NCI-H526 (cell line): Measurements from ENCODE around the gene SLC29A3.

Experiments
- DNase-seq, 2 experiments: peaks; one replicate each; lab custom pipeline; 2025; lab: John Stamatoyannopoulos, UW

SLC29A3 gene

GRCh38 chr10:71392791-71393781 lies 74.0 kb downstream of the SLC29A3 start:
- no peak for DNase-seq

- no peak for DNase-seq
Observed at GRCh38 chr10:71393841-71394475, 74.9 kb downstream of the SLC29A3 start.

- no peak for DNase-seq
Observed at GRCh38 chr10:71394926-71395562, 76.0 kb downstream of the SLC29A3 start.

GRCh38 chr10:71395621-71396020 lies 76.6 kb downstream of the SLC29A3 start:
- no peak for DNase-seq

GRCh38 chr10:71396084-71396710 lies 77.1 kb downstream of the SLC29A3 start:
- DNase-seq = peak; percentile 57 to 86

- DNase-seq = peak in 1 of 2 experiments; percentile 71
Observed at GRCh38 chr10:71396711-71397295, 77.7 kb downstream of the SLC29A3 start, which contains the start of gene CDH23. TSS of gene CDH23 (plus strand) at chr10:71396920. CDS start at chr10:71439832, 42,912 bp downstream.

GRCh38 chr10:71397296-71398212 lies 78.5 kb downstream of the SLC29A3 start:
- DNase-seq = peak; percentile 12 to 55

GRCh38 chr10:71398976-71399375 lies 79.9 kb downstream of the SLC29A3 start:
- DNase-seq = no peak

- DNase-seq = no peak
Observed at GRCh38 chr10:71399946-71400345, 80.9 kb downstream of the SLC29A3 start.

- DNase-seq = no peak
Observed at GRCh38 chr10:71401056-71401455, 82.0 kb downstream of the SLC29A3 start.

GRCh38 chr10:71402005-71402404 lies 82.9 kb downstream of the SLC29A3 start:
- DNase-seq = no peak

- DNase-seq = no peak
Observed at GRCh38 chr10:71404503-71405295, 85.6 kb downstream of the SLC29A3 start.

GRCh38 chr10:71406878-71407277 lies 87.8 kb downstream of the SLC29A3 start:
- DNase-seq = no peak

GRCh38 chr10:71408436-71409225 lies 89.6 kb downstream of the SLC29A3 start:
- no peak for DNase-seq

GRCh38 chr10:71409516-71410104 lies 90.6 kb downstream of the SLC29A3 start:
- no peak for DNase-seq
